Uterus (tissue), 2 donors: ENCODE measurements around the gene HOXA13.

Source experiments
- CTCF ChIP-seq, 4 experiments: fragments of 200-600 bp in 2 of 4; fragments of 450-650 bp in 2 of 4; sonication (generic) in 2 of 4; IDR thresholded peaks; one replicate each; pipeline ENCODE4 v1.5.1; 2016 to 2019; ENCODE audit warnings: antibody characterized with exemption in 4 of 4, mild to moderate bottlenecking in 2 of 4, moderate library complexity in 1 of 4
- POLR2A ChIP-seq, 2 donors: fragments of 450-650 bp; IDR thresholded peaks; one replicate each; pipeline ENCODE4 v1.6.1; 2016; ENCODE audit warnings: antibody characterized with exemption in 2 of 2, mild to moderate bottlenecking in 1 of 2, moderate library complexity in 1 of 2

- TF ChIP-seq CTCF (IDR thresholded peaks at IDR 0.05) (no peak), POLR2A (IDR thresholded peaks at IDR 0.05) (no peak)
Measured at GRCh38 chr7:27187475-27188385, 12.2 kb downstream of the HOXA13 start.
